Omental fat pad (tissue), 4 donors: Measurements from ENCODE around the gene ARHGAP40. TPM values are rescaled to one million over a fixed set of nuclear protein-coding genes. Genes with fewer than 3 reads are reported as not detected.

Experiments used
- ATAC-seq: fragments of 150-250 bp; one replicate; pipeline ENCODE4 v1.9.1; 2016; ENCODE audit warnings: mild to moderate bottlenecking, moderate library complexity; ENCODE audit not compliant: low FRiP score
- DNase-seq: peaks from one replicate; pipeline ENCODE4 v3.0.0-alpha.2; 2019; ENCODE audit warnings: low spot score
- total RNA-seq, 4 donors: library from RNA; depleted of rRNA; stranded (reverse); fragments of >200 nt; gene quantifications; one replicate each; pipeline ENCODE4 v1.1.0, GENCODE V29; 2016
- TF ChIP-seq, protein P1 (sequence below), 3 donors: fragments of 450-650 bp; IDR thresholded peaks; one replicate each; pipeline ENCODE4 v1.5.1; 2016 to 2017; ENCODE audit warnings: antibody characterized with exemption in 3 of 3, mild to moderate bottlenecking in 3 of 3, moderate library complexity in 2 of 3

The ARHGAP40 gene
- total RNA-seq, 4 donors from 2014 or later: not detected

DNA sequence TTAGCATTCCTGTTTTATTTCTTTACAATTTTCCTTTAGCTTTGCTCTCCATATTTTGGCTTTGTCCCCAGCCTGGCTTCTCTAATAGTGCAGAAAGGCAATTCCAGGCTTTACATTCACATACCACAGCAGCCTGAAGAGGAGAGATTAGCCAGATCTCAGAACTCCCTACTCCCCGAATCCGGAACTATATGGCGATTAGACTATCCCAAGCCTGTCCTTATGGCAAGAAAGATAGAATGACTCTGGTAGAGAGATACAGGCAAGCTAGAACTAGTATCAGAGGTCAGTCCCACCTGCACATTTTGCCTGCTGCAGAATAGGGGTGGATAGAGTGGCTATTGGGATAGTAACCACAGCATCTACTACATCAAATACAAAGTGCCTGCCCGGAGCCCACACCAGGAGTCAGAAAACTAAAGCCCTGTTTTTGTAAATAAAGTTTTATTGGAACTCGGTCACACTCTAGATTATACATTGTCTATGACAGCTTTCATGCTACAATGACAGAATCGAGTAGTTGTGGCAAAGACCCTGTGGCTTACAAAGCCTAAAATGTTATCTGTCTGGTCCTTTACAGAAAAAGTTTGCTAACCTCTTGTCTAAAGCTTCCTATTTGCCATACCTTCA, 37.7 kb upstream of the ARHGAP40 start:
- TF ChIP-seq, protein P1, sequence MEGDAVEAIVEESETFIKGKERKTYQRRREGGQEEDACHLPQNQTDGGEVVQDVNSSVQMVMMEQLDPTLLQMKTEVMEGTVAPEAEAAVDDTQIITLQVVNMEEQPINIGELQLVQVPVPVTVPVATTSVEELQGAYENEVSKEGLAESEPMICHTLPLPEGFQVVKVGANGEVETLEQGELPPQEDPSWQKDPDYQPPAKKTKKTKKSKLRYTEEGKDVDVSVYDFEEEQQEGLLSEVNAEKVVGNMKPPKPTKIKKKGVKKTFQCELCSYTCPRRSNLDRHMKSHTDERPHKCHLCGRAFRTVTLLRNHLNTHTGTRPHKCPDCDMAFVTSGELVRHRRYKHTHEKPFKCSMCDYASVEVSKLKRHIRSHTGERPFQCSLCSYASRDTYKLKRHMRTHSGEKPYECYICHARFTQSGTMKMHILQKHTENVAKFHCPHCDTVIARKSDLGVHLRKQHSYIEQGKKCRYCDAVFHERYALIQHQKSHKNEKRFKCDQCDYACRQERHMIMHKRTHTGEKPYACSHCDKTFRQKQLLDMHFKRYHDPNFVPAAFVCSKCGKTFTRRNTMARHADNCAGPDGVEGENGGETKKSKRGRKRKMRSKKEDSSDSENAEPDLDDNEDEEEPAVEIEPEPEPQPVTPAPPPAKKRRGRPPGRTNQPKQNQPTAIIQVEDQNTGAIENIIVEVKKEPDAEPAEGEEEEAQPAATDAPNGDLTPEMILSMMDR (IDR thresholded peaks at IDR 0.05): no peak
- no peak for ATAC-seq
- DNase-seq: no peak

DNA sequence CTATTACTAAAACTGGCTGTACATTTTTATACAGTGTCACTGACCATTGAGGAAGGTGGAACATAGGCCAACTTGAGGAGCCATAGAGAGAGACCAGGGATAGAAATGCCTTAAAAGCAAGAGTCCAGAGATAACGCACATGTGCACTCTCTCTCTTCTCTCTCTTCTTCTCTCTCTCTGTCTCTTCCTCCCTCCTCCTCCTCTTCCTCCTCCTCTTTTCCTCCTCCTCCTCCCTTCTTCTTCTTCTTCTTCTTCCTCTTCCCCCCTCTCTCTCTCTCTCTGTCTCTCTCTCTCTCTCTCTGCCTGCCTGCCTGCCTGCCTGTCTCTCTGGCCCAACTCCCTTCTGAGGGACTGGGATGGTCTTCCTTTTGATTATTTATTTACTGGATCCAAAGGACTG, 36.9 kb upstream of the ARHGAP40 start:
- DNase-seq: no peak
- TF ChIP-seq, protein P1 (IDR thresholded peaks at IDR 0.05): no peak
- ATAC-seq: no peak

DNA sequence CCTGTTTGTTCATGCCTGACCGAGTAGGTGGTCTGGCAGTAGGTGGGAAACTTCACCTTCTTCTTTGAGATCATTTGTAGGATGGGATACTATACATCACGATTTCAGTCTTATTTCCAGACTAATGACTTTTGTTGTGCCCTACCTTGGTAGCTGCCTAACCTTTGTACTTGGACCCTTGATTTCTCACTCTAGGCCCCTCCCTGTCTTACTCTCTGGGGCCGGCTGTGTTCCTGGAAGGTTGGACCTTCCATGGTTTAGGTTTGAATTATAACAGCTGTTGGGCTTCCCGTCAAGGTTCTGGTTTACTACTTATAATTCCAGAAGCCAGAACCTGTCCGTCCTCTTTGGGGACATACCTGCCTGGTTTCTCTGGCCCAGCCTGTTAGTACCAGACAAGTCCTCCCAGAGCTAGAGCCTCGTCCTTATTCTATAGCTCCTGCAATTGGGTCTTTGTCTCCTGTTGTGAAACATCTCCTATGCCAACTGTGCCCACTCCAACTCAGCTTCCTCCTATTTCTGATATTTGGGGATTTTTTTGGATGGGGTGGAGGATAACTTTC, 35.5 kb upstream of the ARHGAP40 start:
- TF ChIP-seq, protein P1 (IDR thresholded peaks at IDR 0.05): no peak
- ATAC-seq (no peak), DNase-seq (no peak)

DNA sequence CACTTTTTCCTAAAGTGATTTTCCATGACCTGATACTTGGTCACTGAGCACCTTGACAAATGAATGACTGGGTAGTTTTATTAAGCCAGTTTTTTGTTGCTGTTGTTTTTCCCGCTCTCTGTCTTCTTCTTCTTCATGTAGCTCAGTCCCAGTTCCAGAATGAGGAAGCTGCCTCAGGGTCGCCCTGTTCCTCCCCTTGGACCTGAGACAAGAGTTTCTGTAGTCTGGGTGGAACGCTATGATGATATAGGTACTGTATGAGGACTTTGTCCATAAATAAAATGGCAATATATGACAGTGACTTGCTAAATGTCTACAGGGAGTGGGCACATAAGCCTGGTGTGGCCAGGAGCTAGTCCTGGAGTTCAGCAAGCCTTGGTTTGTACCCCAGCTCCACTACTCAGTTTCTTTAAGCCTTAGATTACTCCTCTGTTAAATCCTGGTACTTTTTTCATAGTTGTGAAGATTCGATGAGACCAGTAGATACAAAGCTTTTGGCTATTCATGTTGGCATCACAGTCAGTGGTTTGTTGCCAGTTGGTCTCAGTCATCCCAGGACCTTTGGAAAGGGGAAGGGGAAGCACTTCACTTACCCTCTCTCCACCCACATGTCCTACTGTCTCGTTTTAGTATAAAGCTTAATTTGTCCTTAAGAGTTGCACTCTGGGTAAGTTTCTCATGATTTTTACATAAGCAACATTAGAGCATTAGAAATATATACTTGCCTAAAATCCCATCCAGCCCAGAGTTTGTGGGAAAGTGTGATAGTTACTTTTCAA, 31.7 kb upstream of the ARHGAP40 start:
- DNase-seq (no peak), ATAC-seq (no peak)
- TF ChIP-seq, protein P1 (IDR thresholded peaks at IDR 0.05): no peak

DNA sequence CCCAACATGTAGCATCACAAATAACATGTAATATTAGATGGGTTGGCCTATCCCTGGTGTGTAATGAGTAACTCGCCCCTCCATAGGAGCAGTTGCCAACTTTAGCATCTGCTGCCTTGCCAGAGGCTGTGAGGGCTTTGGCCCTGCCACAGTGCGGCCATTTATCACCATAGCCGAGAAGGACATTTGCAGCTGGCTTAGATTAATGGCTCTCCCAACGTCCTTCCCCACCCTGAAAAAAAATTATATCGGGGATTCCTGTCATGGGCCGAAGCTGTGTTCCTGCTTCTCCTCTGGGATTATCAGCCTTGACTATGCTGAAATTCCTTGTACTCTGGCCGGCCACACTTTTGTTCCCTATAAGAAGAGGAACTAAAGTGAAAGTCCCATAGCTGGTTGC, 28.2 kb upstream of the ARHGAP40 start:
- DNase-seq (no peak), ATAC-seq (no peak)
- TF ChIP-seq, protein P1 (IDR thresholded peaks at IDR 0.05): no peak

DNA sequence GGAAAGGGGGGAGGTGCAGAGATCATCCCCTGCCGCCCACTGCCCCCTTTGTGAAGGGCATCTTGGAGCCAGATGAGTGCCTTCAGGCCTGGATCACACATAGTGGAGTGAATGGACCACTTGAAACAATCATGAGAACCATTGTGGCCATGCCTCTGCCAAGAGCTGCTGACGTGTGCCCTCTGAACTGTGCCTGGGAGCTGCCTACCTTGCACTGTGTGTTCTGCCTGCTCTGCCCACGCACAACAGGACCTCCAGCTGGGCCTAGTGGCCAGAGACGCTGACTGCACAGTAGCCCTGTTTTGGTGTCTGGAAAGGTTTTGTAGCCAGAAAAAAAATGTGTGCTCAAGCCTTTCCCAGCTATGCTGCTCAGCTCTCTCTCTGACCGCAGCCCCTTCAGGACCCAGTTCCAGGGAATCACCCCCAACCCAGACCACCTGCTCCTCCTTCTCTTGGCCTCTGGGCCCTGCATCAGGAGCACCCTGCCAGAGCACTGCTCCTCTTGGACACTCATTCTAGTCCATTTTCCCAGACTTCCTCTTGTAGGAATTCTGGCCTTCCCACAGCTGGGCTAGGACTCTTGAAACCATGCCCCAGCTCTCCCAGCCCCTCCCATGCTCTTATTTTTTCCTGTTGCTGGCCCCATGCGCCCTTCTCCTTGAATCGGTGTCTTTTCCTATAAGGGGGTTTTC, 22.2 kb upstream of the ARHGAP40 start:
- TF ChIP-seq, protein P1 (IDR thresholded peaks at IDR 0.05): no peak
- ATAC-seq (no peak), DNase-seq (no peak)
